Myometrial cell (primary cell): ENCODE measurements around the gene CALR3. TPM values are rescaled to one million over a fixed set of nuclear protein-coding genes. Genes with fewer than 3 reads are reported as not detected.

Experiments
- total RNA-seq: library from RNA; depleted of rRNA; stranded (reverse); fragments of >200 nt; gene quantifications from 2 replicates; pipeline ENCODE4 v1.2.3, GENCODE V29; 2015

The CALR3 gene
- not detected in 2 replicates for total RNA-seq

GRCh38 chr19:16495982-16496612, at the start of gene CALR3, which contains the start of gene C19orf44:
Gene CALR3 (minus strand): TSS chr19:16496167. CDS start chr19:16496129, 38 bp downstream.
Gene C19orf44 (plus strand): TSS chr19:16496394. CDS start chr19:16500793, 4,399 bp downstream.

GRCh38 chr19:16542045-16542909, 46.3 kb upstream of the CALR3 start, which contains the start of gene CHERP:
Gene CHERP (minus strand): TSS chr19:16542437. CDS start chr19:16542378, 59 bp downstream.

Other genes starting within 250 kb of the CALR3 start
- 0.58 and 1.9 TPM in 2 replicates for gene KLF2, start 171.3 kb downstream of the CALR3 start, total RNA-seq
- 6.6 and 6.9 TPM in 2 replicates for gene EPS15L1, start 24.2 kb downstream of the CALR3 start, total RNA-seq
- 2.0 and 2.7 TPM in 2 replicates for gene C19orf44, start 227 bp upstream of the CALR3 start, total RNA-seq
- gene CHERP, start 46.3 kb upstream of the CALR3 start, total RNA-seq: 2.9 and 4.6 TPM in 2 replicates
- gene SLC35E1, start 76.2 kb upstream of the CALR3 start, total RNA-seq: 35.1 and 38.6 TPM in 2 replicates
- gene MED26, start 132.0 kb upstream of the CALR3 start, total RNA-seq: 4.3 and 8.9 TPM in 2 replicates
- gene SMIM7, start 164.0 kb upstream of the CALR3 start, total RNA-seq: 85.8 and 144 TPM in 2 replicates
- gene TMEM38A, start 165.0 kb upstream of the CALR3 start, total RNA-seq: 0.29 and 0.35 TPM in 2 replicates
- not detected in 2 replicates for gene NWD1, start 223.7 kb upstream of the CALR3 start, total RNA-seq